Epidermal melanocyte (primary cell): Measurements from ENCODE around the gene TCFL5.
A peak's percentile ranks its signal among the peaks of the same experiment; 100 is the strongest.
"Not testable (repeated sequence)": the region's sequence is repeated elsewhere in the genome, so short reads cannot be mapped to it uniquely, and the experiment has no call there.

Experiments
- DNase-seq: peaks from one replicate; pipeline ENCODE4 v3.0.0; 2011; ENCODE audit warnings: low spot score; ENCODE audit not compliant: insufficient read length

TCFL5 gene

GRCh38 chr20:62880147-62880934 lies 18.7 kb upstream of the TCFL5 start:
- DNase-seq: no peak

- DNase-seq: no peak
Observed at GRCh38 chr20:62879275-62880146, 17.9 kb upstream of the TCFL5 start.

GRCh38 chr20:62878244-62879038 lies 16.8 kb upstream of the TCFL5 start:
- DNase-seq: no peak

- DNase-seq: no peak
Observed at GRCh38 chr20:62876902-62877816, 15.5 kb upstream of the TCFL5 start.

- no peak for DNase-seq
Observed at GRCh38 chr20:62876501-62876901, 14.9 kb upstream of the TCFL5 start.

- DNase-seq: peak; percentile 96
Observed at GRCh38 chr20:62875419-62876361, 14.1 kb upstream of the TCFL5 start.

GRCh38 chr20:62874964-62875344 lies 13.3 kb upstream of the TCFL5 start:
- no peak for DNase-seq

- not testable (repeated sequence) for DNase-seq
Observed at GRCh38 chr20:62873681-62874031, 12.0 kb upstream of the TCFL5 start.

- no peak for DNase-seq
Observed at GRCh38 chr20:62873280-62873679, 11.7 kb upstream of the TCFL5 start.

- no peak for DNase-seq
Observed at GRCh38 chr20:62872862-62873261, 11.2 kb upstream of the TCFL5 start.

- no peak for DNase-seq
Observed at GRCh38 chr20:62872184-62872847, 10.7 kb upstream of the TCFL5 start.

GRCh38 chr20:62864207-62864606 lies 2.6 kb upstream of the TCFL5 start:
- DNase-seq: no peak

GRCh38 chr20:62860924-62861691 lies 514 bp downstream of the TCFL5 start:
- no peak for DNase-seq

- DNase-seq: no peak
Observed at GRCh38 chr20:62860391-62860923, 1.2 kb downstream of the TCFL5 start.

GRCh38 chr20:62859721-62860120 lies 1.9 kb downstream of the TCFL5 start:
- no peak for DNase-seq

- no peak for DNase-seq
Observed at GRCh38 chr20:62858058-62858830, 3.4 kb downstream of the TCFL5 start.

- DNase-seq: no peak
Observed at GRCh38 chr20:62856931-62857619, 4.5 kb downstream of the TCFL5 start.
